Activated T-helper 1 cell treated with anti-CD3 and anti-CD28 coated beads, Interleukin-12 subunit alpha, Interleukin-12 subunit beta, Interleukin-2, Interleukin-4 antibody, amounts not matched to agents 30 ng/mL and 10 ng/mL and 1 ng/mL, durations not matched to agents 14 hours and 24 hours and 36 hours (primary cell): ENCODE measurements around the gene HLA-DQA1. TPM values are rescaled to one million over a fixed set of nuclear protein-coding genes. Genes with fewer than 3 reads are reported as not detected.

Experiments
- DNase-seq: peaks from one replicate; pipeline ENCODE4 v3.0.0; 2021; ENCODE audit warnings: low spot score
- H3K27ac Mint-ChIP-seq: one replicate; pipeline ENCODE4 v1.8.0; 2021; ENCODE audit warnings: mild to moderate bottlenecking, mixed read lengths
- H3K27me3 Mint-ChIP-seq: one replicate; pipeline ENCODE4 v1.8.0; 2022; ENCODE audit warnings: mild to moderate bottlenecking, moderate library complexity, mixed read lengths; ENCODE audit not compliant: insufficient read depth
- H3K36me3 Mint-ChIP-seq: one replicate; pipeline ENCODE4 v1.8.0; 2021; ENCODE audit warnings: low read depth, mixed read lengths
- H3K4me1 Mint-ChIP-seq: one replicate; pipeline ENCODE4 v1.8.0; 2021; ENCODE audit warnings: low read depth, mixed read lengths
- H3K4me3 Mint-ChIP-seq: one replicate; pipeline ENCODE4 v1.8.0; 2021; ENCODE audit warnings: mild to moderate bottlenecking, moderate library complexity, mixed read lengths
- H3K9me3 Mint-ChIP-seq: one replicate; pipeline ENCODE4 v1.8.0; 2021; ENCODE audit warnings: mixed read lengths
- intact Hi-C: fragments of 100-400 bp; cut with micrococcal nuclease; formaldehyde crosslinking; loops from one replicate; pipeline ENCODE4 v1.15.1; 2024
- total RNA-seq: library from RNA; stranded (reverse); gene quantifications from 2 replicates; pipeline ENCODE4 v1.2.3, GENCODE V29; 2022

The HLA-DQA1 gene
- total RNA-seq, 1 donor from 2014 or later = 12.5 TPM

DNA sequence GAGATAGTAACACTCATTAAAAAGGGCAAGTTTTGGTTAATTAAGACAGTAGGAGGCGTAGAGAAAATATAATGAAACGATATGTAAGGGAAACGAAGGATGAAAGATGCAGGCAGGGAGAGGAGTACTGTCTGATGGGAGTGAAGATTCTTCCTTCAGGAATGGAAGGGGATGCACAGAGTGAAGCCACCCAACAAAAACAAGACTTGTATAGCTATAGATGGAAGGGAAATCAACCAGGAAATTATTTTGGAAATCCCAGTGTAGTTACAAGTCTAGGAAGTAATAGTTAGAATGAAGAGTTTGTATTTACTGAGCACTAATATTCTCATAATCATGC, 27.8 kb upstream of the HLA-DQA1 start:
- Mint-ChIP-seq H3K9me3 (no peaks in the 10 kb centered on the region), H3K36me3 (no peaks in the 10 kb centered on the region), H3K27ac (no peak overlapping the region), H3K4me3 (peak overlapping the region; percentile 3), H3K27me3 (no peaks in the 10 kb centered on the region), H3K4me1 (peaks cover 21% of the 10 kb centered on the region)
- intact Hi-C loops = no loop called here
- no peak for DNase-seq

DNA sequence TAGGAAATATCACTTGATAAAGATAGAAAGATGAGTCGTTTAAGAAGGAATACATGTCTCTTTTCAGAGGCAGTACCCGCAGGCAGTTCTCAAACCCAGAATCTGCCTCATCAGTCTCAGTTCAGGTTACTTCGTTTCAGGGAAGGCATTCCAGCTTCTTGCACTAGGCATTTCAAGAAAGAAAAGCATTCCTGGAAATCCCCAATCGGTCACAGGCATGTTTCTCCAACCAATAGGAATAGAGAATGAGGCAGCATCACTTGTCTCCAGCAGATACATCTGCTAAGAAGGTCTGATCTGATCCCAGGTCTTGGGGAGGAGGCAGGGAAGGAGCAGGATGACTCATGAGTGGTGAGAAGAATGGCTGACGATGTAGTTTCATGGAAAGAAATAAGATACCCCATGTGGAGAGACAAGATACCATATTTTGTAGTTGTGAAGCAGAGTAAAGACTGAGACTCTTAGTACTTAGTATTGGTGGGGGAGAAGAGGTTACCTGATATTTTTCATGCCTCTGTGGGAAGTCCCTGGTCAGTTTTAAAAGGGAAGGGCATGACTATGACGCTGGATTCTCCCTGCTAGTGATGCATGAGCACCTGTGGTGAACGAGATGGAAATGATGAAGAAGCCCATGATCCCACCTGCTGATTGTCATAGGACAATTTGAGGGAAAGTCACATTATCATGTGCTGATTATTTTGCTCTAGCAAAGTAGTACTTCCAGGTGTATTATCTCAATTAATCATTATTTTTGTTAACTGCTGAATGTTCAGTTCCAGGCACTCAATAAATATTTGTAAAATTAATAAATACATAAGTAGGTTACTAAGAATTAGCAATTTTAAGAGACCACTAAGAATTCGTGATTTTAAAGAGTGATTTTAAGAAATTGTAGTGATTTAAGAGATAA, 27.2 kb upstream of the HLA-DQA1 start:
- Mint-ChIP-seq H3K4me3 (no peak overlapping the region), H3K9me3 (no peaks in the 10 kb centered on the region), H3K27ac (no peak overlapping the region), H3K27me3 (no peaks in the 10 kb centered on the region), H3K4me1 (peaks cover 15% of the 10 kb centered on the region), H3K36me3 (no peaks in the 10 kb centered on the region)
- intact Hi-C loops = loop anchor here (1.0 to 2.0 kb wide), 3 partner anchors 13 to 75 kb away; no protein-coding TSS in a partner anchor
- peak; percentile 62 for DNase-seq

DNA sequence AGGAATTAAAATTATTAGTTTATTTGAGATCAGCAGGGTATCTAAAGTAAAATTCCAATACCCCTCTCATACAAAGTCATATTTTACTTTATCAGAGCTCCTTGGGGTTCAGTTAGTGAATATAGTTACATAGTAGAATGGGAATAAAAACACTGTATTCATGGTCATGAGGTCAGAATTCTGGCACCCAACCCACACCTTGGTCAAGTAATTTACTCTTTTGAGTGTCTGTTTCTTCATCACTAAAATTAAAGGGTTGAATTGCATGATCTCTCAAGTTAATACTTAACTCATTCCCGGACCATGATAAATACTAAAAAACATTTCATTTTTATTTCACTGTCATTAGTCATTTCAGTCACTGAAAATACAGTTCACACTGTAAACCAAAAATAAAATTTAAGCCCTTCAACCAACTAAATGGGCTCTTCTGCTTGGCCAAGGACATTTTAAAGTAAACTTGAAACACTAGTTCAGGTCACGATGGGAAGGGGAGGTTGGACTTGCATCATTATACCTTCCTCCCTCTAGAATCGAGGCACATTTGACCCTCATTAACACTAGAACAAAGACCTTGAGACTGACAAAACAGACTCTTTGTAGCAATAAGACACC, 26.4 kb upstream of the HLA-DQA1 start:
- Mint-ChIP-seq H3K4me1 (peaks cover 18% of the 10 kb centered on the region), H3K4me3 (no peak overlapping the region), H3K27ac (no peak overlapping the region), H3K27me3 (peaks cover 2% of the 10 kb centered on the region), H3K9me3 (peaks cover 5% of the 10 kb centered on the region), H3K36me3 (no peaks in the 10 kb centered on the region)
- DNase-seq = no peak
- intact Hi-C loops = loop anchor here (1.0 to 2.0 kb wide), 3 partner anchors 13 to 75 kb away; no protein-coding TSS in a partner anchor

DNA sequence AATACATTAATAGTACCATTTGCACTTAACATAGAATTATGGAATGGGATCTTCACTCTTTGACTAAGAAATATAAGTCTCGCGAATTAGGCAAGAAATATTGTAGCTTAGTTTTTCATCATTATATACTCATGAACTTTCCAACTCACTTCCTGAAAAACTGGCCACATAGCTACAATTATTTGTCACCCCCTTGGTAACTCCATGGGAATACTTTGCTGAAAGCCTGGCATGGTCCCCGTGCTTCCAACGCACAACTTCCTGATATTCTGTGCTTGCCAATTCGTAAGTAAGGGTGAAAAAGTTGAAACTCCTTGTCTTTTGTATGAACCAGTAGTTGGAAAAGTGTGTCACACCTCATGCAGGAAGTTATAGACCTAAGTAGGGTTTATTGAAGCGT, 23.7 kb upstream of the HLA-DQA1 start:
- H3K4me1 Mint-ChIP-seq = peaks cover 17% of the 10 kb centered on the region
- H3K36me3 Mint-ChIP-seq = peaks cover 9% of the 10 kb centered on the region
- intact Hi-C loops = no loop called here
- H3K27ac Mint-ChIP-seq = no peak overlapping the region
- DNase-seq = no peak
- H3K27me3 Mint-ChIP-seq = peaks cover 4% of the 10 kb centered on the region
- H3K4me3 Mint-ChIP-seq = no peak overlapping the region
- peaks cover 19% of the 10 kb centered on the region for H3K9me3 Mint-ChIP-seq

DNA sequence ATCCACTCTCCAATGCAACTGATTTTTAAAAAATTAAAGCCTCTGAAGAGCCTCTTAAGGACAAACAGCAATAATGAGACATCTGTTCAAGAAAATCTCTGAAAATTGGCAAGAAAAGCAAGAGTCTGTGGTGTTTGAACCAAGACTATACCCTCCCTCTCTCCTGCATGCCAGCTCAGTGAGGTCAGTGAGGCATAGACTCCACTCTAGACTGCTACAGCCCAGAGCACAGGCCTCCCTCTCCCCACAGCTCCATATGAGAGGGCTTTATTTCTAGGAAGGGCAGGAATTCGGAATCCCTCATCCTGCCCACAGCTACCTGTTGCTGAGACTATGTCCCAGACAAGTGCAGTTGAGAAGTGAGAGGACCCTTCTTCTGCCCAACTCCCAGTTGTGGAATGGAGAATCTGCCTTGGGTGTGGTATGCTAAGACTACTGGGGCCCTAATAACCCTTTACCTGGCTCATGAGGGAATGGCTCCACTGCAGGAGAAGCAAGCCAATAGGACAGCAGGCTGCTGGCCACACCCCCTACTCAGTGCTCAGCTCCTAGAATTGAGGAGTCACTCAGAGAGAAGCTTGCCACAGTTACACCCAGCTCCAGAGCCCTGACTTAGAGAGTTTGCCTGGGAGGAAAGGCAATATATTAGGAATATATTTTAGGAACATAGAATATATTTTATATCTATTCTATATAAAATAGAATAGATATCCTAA, 22.7 kb upstream of the HLA-DQA1 start:
- intact Hi-C loops = no loop called here
- Mint-ChIP-seq H3K36me3 (peaks cover 9% of the 10 kb centered on the region), H3K9me3 (peaks cover 23% of the 10 kb centered on the region)

DNA sequence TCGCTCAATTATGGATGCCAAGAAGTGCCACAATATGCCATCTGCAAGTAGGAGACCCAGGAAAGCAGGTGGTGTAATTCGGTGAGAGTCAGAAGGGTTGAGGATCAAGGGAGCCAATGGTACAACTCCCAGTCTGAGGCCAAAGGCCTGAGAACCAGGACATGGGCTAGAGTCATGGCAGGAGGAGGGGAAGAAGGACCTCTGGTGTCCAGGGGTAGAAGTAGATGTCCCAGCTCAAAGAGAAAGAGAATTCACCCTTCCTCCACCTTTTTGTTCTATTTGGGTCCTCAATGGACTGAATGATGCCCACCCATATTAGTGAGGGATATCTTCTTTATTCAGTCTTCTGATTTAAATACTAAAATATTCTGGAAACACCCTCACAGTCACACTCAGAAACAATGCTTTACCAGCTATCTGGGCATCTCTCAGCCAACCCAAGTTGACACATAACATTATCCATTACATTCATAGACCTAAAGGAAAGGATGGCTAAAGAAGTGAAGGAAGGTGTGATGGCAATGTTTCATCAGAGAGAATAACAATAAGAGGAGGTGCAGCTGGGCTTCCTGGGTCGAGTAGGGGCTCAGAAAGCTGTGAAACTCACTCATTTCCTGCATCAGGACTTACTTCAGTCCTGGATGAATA, 21.2 kb upstream of the HLA-DQA1 start:
- Mint-ChIP-seq H3K9me3 (peaks cover 23% of the 10 kb centered on the region), H3K27ac (peak overlapping the region; percentile 13), H3K4me3 (no peak overlapping the region), H3K27me3 (peaks cover 4% of the 10 kb centered on the region), H3K4me1 (peaks cover 20% of the 10 kb centered on the region), H3K36me3 (peaks cover 9% of the 10 kb centered on the region)
- intact Hi-C loops = no loop called here
- no peak for DNase-seq

More for the DNA sequence above, 22.7 kb upstream of the HLA-DQA1 start:
- no peak overlapping the region for H3K4me3 Mint-ChIP-seq
- no peak for DNase-seq
- no peak overlapping the region for H3K27ac Mint-ChIP-seq
- H3K27me3 Mint-ChIP-seq = peaks cover 4% of the 10 kb centered on the region
- peaks cover 16% of the 10 kb centered on the region for H3K4me1 Mint-ChIP-seq

DNA sequence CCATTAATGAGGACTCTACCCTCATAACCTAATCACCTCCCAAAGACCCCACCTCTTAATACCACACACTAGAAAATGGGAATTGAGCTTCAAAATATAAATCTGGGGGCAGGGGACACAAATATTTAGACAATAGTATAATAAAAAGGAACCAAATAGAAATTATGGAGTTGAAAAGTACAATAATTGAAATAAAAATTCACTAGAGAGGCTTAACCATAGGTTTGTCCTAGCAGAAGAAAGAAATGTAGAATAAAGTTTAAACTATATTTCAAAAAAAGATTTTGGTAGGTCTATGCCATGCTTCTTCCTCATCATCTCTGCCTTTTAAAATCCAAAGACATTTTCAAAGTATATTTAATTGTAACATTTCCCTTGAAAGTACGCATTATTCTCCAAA, 19.5 kb upstream of the HLA-DQA1 start:
- Mint-ChIP-seq H3K27me3 (peaks cover 4% of the 10 kb centered on the region), H3K36me3 (peaks cover 13% of the 10 kb centered on the region), H3K4me1 (peaks cover 37% of the 10 kb centered on the region), H3K9me3 (peaks cover 23% of the 10 kb centered on the region), H3K4me3 (no peak overlapping the region), H3K27ac (no peak overlapping the region)
- no peak for DNase-seq
- intact Hi-C loops = no loop called here

DNA sequence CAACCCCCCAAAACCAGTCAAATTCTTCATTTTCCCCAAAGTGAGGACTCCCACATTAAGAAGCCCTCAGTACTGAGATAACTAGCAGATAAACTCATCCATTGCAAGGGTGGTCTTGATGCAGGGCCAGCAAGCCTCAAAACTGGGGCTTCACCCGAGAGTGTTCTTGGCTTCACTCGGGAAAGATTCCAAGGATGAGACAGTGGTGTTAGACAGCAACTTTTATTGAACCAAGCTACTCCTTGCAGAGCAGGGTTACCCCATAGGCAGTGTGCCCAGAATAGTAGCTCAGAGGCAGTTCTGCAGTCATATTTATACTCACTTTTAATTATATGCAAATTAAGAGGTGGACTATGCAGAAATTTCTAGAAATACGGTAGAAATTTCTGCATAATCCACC, 15.8 kb upstream of the HLA-DQA1 start:
- no peak overlapping the region for H3K4me3 Mint-ChIP-seq
- H3K27ac Mint-ChIP-seq = no peak overlapping the region
- H3K36me3 Mint-ChIP-seq = peaks cover 13% of the 10 kb centered on the region
- intact Hi-C loops = loop anchor here (5.0 to 10.0 kb wide), 2 partner anchors 187 to 369 kb away; partner anchors contain the start of gene HLA-DRA
- peaks cover 52% of the 10 kb centered on the region for H3K4me1 Mint-ChIP-seq
- peaks cover 2% of the 10 kb centered on the region for H3K27me3 Mint-ChIP-seq
- peaks cover 18% of the 10 kb centered on the region for H3K9me3 Mint-ChIP-seq
- DNase-seq = no peak

DNA sequence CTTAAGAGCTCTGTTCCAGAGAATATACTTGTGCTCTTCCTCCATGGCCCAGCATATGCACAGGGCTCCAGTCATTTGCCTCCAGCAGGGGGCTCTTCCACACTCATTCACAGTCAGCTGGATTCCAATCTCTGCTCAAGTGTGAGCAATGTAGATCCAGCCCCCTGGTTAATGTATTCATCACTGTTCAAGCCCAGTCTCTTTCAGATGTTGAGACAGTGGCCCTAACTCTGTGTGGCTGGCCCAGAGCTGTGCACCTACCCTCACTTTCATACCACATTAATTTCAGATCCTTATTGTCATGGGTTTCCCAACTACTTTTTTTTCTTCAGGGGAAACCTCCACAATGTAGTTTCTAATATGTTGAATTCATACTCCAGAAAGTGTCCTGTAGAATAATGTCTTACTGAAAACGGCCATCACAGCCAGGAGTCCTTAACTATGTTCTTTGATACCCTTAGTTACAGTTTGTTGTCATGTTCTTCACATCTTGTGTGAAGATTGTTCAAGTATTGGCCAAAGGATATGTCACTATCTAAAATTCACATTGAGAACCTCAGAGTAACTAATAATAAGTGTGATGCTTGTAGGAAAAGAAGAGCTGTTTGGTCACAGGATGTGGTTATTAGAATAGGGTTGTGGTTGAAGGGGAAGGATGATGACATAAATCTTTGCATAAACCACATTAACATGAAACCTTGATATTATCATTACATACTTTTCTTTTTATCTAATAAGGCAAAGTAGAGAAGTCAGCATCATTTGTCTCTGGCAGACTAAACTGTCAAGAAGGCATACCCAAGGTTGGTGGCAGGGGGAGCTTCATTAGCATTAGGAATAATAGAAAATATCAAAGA, 14.4 kb upstream of the HLA-DQA1 start:
- H3K27ac Mint-ChIP-seq = peak overlapping the region; percentile 77
- H3K27me3 Mint-ChIP-seq = peaks cover 2% of the 10 kb centered on the region
- peak; percentile 17 for DNase-seq
- H3K36me3 Mint-ChIP-seq = peaks cover 7% of the 10 kb centered on the region
- H3K4me1 Mint-ChIP-seq = peaks cover 47% of the 10 kb centered on the region
- intact Hi-C loops = loop anchor here (1.0 to 10.0 kb wide), 6 partner anchors 12 to 370 kb away; partner anchors contain the start of gene HLA-DRA
- peak overlapping the region; percentile 68 for H3K4me3 Mint-ChIP-seq
- H3K9me3 Mint-ChIP-seq = peaks cover 11% of the 10 kb centered on the region

DNA sequence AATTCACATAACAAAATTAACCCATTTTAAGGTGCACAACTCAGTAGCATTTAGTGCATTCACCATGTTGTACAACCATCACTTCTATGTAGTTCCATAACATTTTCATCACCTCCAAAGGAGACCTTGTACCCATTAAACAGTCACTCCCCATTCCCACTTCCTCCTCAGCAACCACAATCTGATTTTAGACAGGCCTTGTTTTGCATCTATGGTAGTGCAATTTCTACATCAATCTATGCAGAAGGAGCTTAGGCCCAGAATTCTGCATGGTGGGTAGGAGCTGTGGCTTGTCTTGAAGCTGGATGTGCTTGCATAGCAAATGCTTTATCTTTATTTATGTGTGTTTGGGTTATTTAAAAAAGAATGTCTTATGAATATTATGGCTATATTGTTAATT, 13.5 kb upstream of the HLA-DQA1 start:
- Mint-ChIP-seq H3K9me3 (peaks cover 4% of the 10 kb centered on the region), H3K4me3 (no peak overlapping the region), H3K27me3 (no peaks in the 10 kb centered on the region), H3K4me1 (peaks cover 51% of the 10 kb centered on the region), H3K27ac (peak overlapping the region; percentile 54), H3K36me3 (peaks cover 3% of the 10 kb centered on the region)
- no peak for DNase-seq
- intact Hi-C loops = loop anchor here (1.0 to 10.0 kb wide), 6 partner anchors 13 to 371 kb away; partner anchors contain the start of gene HLA-DRA

DNA sequence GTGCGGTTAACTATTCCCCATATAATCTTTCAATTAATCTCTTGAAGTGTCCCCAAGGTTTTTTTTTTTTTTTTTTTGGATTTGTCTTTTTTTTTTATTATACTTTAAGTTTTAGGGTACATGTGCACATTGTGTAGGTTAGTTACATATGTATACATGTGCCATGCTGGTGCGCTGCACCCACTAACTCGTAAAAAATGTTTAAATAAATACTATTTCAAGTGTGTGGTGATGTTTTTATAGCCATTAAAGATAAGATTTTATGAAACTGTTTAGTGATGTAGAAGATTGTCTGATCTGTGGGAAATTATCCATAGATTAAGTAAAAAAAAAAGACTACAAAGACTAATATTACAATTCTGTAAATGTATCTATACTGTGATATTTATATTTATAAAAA, 12.6 kb upstream of the HLA-DQA1 start:
- no peak overlapping the region for H3K27ac Mint-ChIP-seq
- H3K36me3 Mint-ChIP-seq = peaks cover 3% of the 10 kb centered on the region

More for the DNA sequence above, 12.6 kb upstream of the HLA-DQA1 start:
- intact Hi-C loops = loop anchor here (5.0 to 10.0 kb wide), 2 partner anchors 190 to 372 kb away; partner anchors contain the start of gene HLA-DRA
- no peak for DNase-seq
- H3K4me3 Mint-ChIP-seq = no peak overlapping the region
- peaks cover 51% of the 10 kb centered on the region for H3K4me1 Mint-ChIP-seq
- no peaks in the 10 kb centered on the region for H3K27me3 Mint-ChIP-seq
- H3K9me3 Mint-ChIP-seq = no peaks in the 10 kb centered on the region
